B cell (primary cell): ENCODE measurements around the gene GALNT11. TPM values are rescaled to one million over a fixed set of nuclear protein-coding genes. Genes with fewer than 3 reads are reported as not detected.

Experiments used
- ATAC-seq: fragments of 200-7000 bp; cut with Tn5 transposase; one replicate; pipeline ENCODE4 v1.10.0; 2021; ENCODE audit warnings: low read depth, mild to moderate bottlenecking, moderate number of reproducible peaks, moderate library complexity
- CTCF ChIA-PET: fragments of 350-600 bp; sonication (Branson Sonifier 250); formaldehyde crosslinking; loops from one replicate; lab custom pipeline; 2021; ENCODE audit warnings: antibody characterized with exemption, inconsistent platforms; lab: Charles Lee
- POLR2A ChIA-PET: fragments of 350-600 bp; sonication (Branson Sonifier 250); formaldehyde crosslinking; loops from one replicate; lab custom pipeline; 2021; ENCODE audit warnings: antibody characterized with exemption; lab: Charles Lee
- DNase-seq: peaks from one replicate; pipeline ENCODE4 v3.0.0; 2013
- H2AFZ ChIP-seq: 2 replicates; pipeline ENCODE4 v1.6.1; 2012; ENCODE audit warnings: mild to moderate bottlenecking, low read depth, low read length; ENCODE audit not compliant: insufficient read depth, poor library complexity, severe bottlenecking
- H3K27ac ChIP-seq, 2 donors: 1 replicate in 1 of 2; 2 replicates in 1 of 2; pipeline ENCODE4 v1.5.1; 2012 to 2013; ENCODE audit warnings: low read length in 2 of 2, mild to moderate bottlenecking in 2 of 2, moderate library complexity in 1 of 2
- H3K27me3 ChIP-seq, 4 experiments: fragments of 200-600 bp in 1 of 4; sonication (generic) in 1 of 4; replicated peaks in 1 of 4; 1 replicate in 2 of 4; 2 replicates in 2 of 4; pipeline versions ENCODE4 v1.6.1 to v1.7.0; 2013 to 2016; ENCODE audit warnings: low read length in 3 of 4, mild to moderate bottlenecking in 2 of 4, mixed read lengths in 1 of 4, moderate library complexity in 1 of 4; ENCODE audit not compliant: insufficient read depth in 4 of 4, control insufficient read depth in 3 of 4; ENCODE audit errors: control extremely low read depth in 1 of 4
- H3K36me3 ChIP-seq, 2 experiments: replicated peaks in 1 of 2; 1 replicate in 1 of 2; 2 replicates in 1 of 2; pipeline versions ENCODE4 v1.6.1 to v1.7.1; 2013; ENCODE audit warnings: low read length in 1 of 2; ENCODE audit not compliant: insufficient read depth in 2 of 2, control insufficient read depth in 1 of 2; ENCODE audit errors: control extremely low read depth in 1 of 2, extremely low read depth in 1 of 2
- H3K4me1 ChIP-seq, 2 donors: fragments of 200-600 bp in 1 of 2; sonication (generic) in 1 of 2; 1 replicate in 1 of 2; 2 replicates in 1 of 2; pipeline versions ENCODE4 v1.5.1 to v1.6.1; 2013 to 2017; ENCODE audit warnings: low read length in 2 of 2; ENCODE audit not compliant: control insufficient read depth in 2 of 2, insufficient read depth in 2 of 2
- H3K4me2 ChIP-seq: replicated peaks from 2 replicates; pipeline ENCODE3; 2012; ENCODE audit warnings: mild to moderate bottlenecking, low read depth, low read length; ENCODE audit not compliant: poor library complexity, severe bottlenecking
- H3K4me3 ChIP-seq, 5 experiments: fragments of 200-600 bp in 1 of 5; sonication (generic) in 1 of 5; 1 replicate in 3 of 5; 2 replicates in 2 of 5; pipeline versions ENCODE4 v1.5.1 to v1.7.0; 2011 to 2016; ENCODE audit warnings: low read length in 4 of 5, mild to moderate bottlenecking in 4 of 5, low read depth in 2 of 5, control low read depth in 1 of 5, moderate library complexity in 1 of 5; ENCODE audit not compliant: insufficient read depth in 1 of 5; ENCODE audit errors: control extremely low read depth in 1 of 5, extremely low read depth in 1 of 5
- H3K79me2 ChIP-seq: fragments of 200-600 bp; sonication (generic); one replicate; pipeline ENCODE4 v1.6.0; 2016; ENCODE audit warnings: low read length; ENCODE audit not compliant: control insufficient read depth, insufficient read depth
- H3K9ac ChIP-seq: fragments of 200-600 bp; sonication (generic); 2 replicates; pipeline ENCODE4 v1.6.1; 2017; ENCODE audit warnings: mild to moderate bottlenecking, low read length, moderate library complexity
- H3K9me3 ChIP-seq, 3 donors: one replicate each; pipeline versions ENCODE4 v1.6.1 to v1.7.1; 2013; ENCODE audit warnings: low read length in 2 of 3; ENCODE audit not compliant: control insufficient read depth in 2 of 3, insufficient read depth in 1 of 3; ENCODE audit errors: control extremely low read depth in 1 of 3
- H4K20me1 ChIP-seq: 2 replicates; pipeline ENCODE4 v1.6.0; 2012; ENCODE audit warnings: mild to moderate bottlenecking, low read length; ENCODE audit not compliant: insufficient read depth, control insufficient read depth, poor library complexity, severe bottlenecking
- H3K27ac Mint-ChIP-seq: one replicate; pipeline ENCODE4 v1.8.0; 2021; ENCODE audit warnings: mixed read lengths
- H3K27me3 Mint-ChIP-seq: one replicate; pipeline ENCODE4 v1.8.0; 2021; ENCODE audit warnings: mixed read lengths
- H3K4me1 Mint-ChIP-seq: one replicate; pipeline ENCODE4 v1.8.0; 2021; ENCODE audit warnings: mixed read lengths
- H3K4me3 Mint-ChIP-seq: one replicate; pipeline ENCODE4 v1.8.0; 2021; ENCODE audit warnings: mixed read lengths
- H3K9me3 Mint-ChIP-seq: one replicate; pipeline ENCODE4 v1.8.0; 2022; ENCODE audit warnings: mixed read lengths; ENCODE audit not compliant: insufficient read depth
- EZH2 ChIP-seq: IDR thresholded peaks from 2 replicates; pipeline ENCODE4 v1.6.1; 2012; ENCODE audit warnings: borderline replicate concordance, low read depth, mild to moderate bottlenecking, moderate library complexity, low read length; ENCODE audit not compliant: insufficient read depth, poor library complexity, severe bottlenecking
- WGBS: methylation state at CpG from one replicate; pipeline ENCODE4 v1.1.5; 2013; ENCODE audit warnings: missing lambda C conversion rate; ENCODE audit not compliant: insufficient coverage; 5-methylcytosine and 5-hydroxymethylcytosine counted together
- intact Hi-C: fragments of 100-400 bp; cut with micrococcal nuclease; formaldehyde crosslinking; loops from one replicate; pipeline ENCODE4 v1.10.0; 2022
- polyA plus RNA-seq: library from polyadenylated mRNA; depleted of rRNA; stranded (reverse); fragments of >200 nt; gene quantifications from 2 replicates; pipeline ENCODE4 v1.2.3, GENCODE V29; 2012
- total RNA-seq, 2 donors: library from RNA; stranded (reverse); fragments of 120-200 nt in 1 of 2; gene quantifications; 1 replicate in 1 of 2; 2 replicates in 1 of 2; pipeline versions ENCODE4 v1.2.3 to v1.2.4, GENCODE V29; 2013 to 2022
- TF ChIP-seq, protein P1 (sequence below): fragments of 200-600 bp; IDR thresholded peaks from one replicate; pipeline ENCODE4 v1.8.0; 2022; ENCODE audit warnings: antibody characterized with exemption, mild to moderate bottlenecking

GALNT11 gene
- total and polyA plus RNA-seq, 2 donors (not counting 1 experiment from before 2014, with no cell fraction given), result 13.8 to 14.5 TPM

DNA sequence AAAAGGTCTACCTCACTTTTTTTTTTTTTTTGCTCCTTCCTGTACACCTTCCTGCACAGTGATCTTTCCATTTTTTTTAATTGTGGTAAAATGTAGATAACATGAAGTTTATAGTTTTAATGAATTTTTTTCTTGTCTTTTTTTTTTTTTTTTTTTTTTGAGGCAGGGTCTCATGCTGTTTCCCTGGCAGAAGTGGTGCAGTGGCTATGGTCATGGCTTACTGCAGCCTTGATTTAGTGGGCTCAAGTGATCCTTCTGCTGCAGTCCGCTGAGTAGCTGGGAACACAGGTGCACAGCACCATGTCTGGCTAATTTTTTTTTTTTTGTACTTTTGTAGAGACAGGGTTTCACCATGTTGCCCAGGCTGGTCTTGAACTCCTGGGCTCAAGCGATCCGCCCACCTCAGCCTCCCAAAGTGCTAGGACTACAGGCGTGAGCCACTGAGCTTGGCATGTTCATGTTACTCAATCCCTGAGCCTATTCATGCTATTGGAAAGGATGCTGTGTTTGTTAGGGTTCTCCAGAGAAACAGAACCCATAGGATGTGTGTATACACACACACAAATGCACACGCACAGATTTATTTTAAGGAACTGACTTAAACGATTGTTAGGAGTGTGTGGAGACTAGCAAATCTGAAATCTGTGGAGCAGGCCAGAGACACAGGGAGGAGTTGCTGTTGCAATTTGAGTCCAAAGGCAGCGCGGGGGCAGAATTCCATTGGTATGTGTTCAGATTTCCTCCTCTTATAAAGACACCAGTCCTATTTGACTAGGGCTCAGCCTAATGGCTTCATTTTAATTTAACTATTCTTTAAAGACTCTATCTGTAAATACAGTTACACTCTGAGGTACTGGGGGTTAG lies 29.1 kb downstream of the GALNT11 start:
- CTCF ChIA-PET, result no interaction called here
- no peak overlapping the region for H2AFZ ChIP-seq
- H3K4me3 ChIP-seq, result no peak overlapping the region
- no peak overlapping the region for H3K27ac Mint-ChIP-seq
- H3K4me1 Mint-ChIP-seq, result no peaks in the 10 kb centered on the region
- DNase-seq (no peak), ATAC-seq (no peak)
- H3K4me2 ChIP-seq, result no peak overlapping the region
- no peaks in the 10 kb centered on the region for H3K27me3 Mint-ChIP-seq
- 100% methylated on average over 4 of the region's 8 CpGs for WGBS
- no peak overlapping the region for H3K4me3 Mint-ChIP-seq
- H3K27me3 ChIP-seq, result no peaks in the 10 kb centered on the region
- no peaks in the 10 kb centered on the region for H3K36me3 ChIP-seq
- intact Hi-C loops, result no loop called here
- no peaks in the 10 kb centered on the region for H3K9me3 ChIP-seq
- no peak overlapping the region for H3K27ac ChIP-seq
- POLR2A ChIA-PET, result no interaction called here
- no peaks in the 10 kb centered on the region for H4K20me1 ChIP-seq
- H3K4me1 ChIP-seq, result no peaks in the 10 kb centered on the region
- H3K9me3 Mint-ChIP-seq, result no peaks in the 10 kb centered on the region
- TF ChIP-seq EZH2, result no peak
- TF ChIP-seq, protein P1, sequence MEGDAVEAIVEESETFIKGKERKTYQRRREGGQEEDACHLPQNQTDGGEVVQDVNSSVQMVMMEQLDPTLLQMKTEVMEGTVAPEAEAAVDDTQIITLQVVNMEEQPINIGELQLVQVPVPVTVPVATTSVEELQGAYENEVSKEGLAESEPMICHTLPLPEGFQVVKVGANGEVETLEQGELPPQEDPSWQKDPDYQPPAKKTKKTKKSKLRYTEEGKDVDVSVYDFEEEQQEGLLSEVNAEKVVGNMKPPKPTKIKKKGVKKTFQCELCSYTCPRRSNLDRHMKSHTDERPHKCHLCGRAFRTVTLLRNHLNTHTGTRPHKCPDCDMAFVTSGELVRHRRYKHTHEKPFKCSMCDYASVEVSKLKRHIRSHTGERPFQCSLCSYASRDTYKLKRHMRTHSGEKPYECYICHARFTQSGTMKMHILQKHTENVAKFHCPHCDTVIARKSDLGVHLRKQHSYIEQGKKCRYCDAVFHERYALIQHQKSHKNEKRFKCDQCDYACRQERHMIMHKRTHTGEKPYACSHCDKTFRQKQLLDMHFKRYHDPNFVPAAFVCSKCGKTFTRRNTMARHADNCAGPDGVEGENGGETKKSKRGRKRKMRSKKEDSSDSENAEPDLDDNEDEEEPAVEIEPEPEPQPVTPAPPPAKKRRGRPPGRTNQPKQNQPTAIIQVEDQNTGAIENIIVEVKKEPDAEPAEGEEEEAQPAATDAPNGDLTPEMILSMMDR, result no peak
- peaks cover 19% of the 10 kb centered on the region for H3K79me2 ChIP-seq
- H3K9ac ChIP-seq, result no peak overlapping the region

DNA sequence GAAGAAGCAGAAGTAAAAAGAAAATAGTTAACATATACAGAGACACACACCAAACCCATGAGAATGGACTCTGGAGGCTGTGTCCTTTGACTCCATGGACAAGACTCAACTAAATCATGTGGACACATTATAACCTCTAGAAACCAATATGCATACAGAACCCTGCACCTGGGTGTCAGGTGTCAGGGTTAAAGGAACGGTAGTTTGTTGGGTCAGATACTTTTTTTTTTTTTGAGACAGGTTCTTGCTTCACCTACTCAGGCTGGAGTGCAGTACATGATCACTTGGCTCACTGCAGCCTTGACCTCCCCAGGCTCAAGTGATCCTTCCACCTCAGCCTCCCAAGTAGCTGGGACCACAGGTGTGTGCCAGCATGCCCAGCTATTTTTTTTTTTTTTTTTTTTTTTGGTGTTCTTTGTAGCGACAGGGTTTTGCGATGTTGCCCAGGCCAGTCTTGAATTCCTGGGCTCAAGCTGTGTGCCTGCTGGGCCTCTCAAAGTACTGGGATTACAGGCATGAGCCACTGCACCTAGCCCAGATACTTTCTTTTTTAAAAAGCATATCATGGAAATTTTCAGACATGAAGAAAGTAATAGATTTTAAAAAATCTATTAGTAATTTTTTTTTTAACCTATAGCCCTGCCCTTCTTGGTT lies 31.3 kb downstream of the GALNT11 start:
- TF ChIP-seq, protein P1, result no peak
- TF ChIP-seq EZH2, result no peak
- H3K4me3 Mint-ChIP-seq, result no peak overlapping the region
- H3K79me2 ChIP-seq, result peaks cover 5% of the 10 kb centered on the region
- no peaks in the 10 kb centered on the region for H3K4me1 Mint-ChIP-seq
- no peak overlapping the region for H3K27ac ChIP-seq
- no peak overlapping the region for H3K4me2 ChIP-seq
- no peak overlapping the region for H3K9ac ChIP-seq
- no peaks in the 10 kb centered on the region for H3K4me1 ChIP-seq
- 80% methylated on average over 1 of the region's 3 CpGs for WGBS
- DNase-seq (no peak), ATAC-seq (no peak)
- H4K20me1 ChIP-seq, result no peaks in the 10 kb centered on the region
- no peaks in the 10 kb centered on the region for H3K27me3 Mint-ChIP-seq
- no peaks in the 10 kb centered on the region for H3K9me3 ChIP-seq
- H2AFZ ChIP-seq, result no peak overlapping the region
- no peaks in the 10 kb centered on the region for H3K9me3 Mint-ChIP-seq
- no peaks in the 10 kb centered on the region for H3K27me3 ChIP-seq
- H3K27ac Mint-ChIP-seq, result no peak overlapping the region
- ChIA-PET POLR2A (no interaction called here), CTCF (interaction anchor here (0.6 kb wide), 1 partner anchor 172 kb away, joined by 3 read pairs; no protein-coding TSS in a partner anchor)
- intact Hi-C loops, result no loop called here
- H3K4me3 ChIP-seq, result no peak overlapping the region
- H3K36me3 ChIP-seq, result no peaks in the 10 kb centered on the region
